Transverse colon (tissue), 4 donors: ENCODE data around the gene HERC6.

ENCODE experiments used
- EP300 ChIP-seq: sonication (generic); formaldehyde crosslinking; IDR thresholded peaks from one replicate; pipeline ENCODE4 v1.6.1; 2017; ENCODE audit warnings: antibody characterized with exemption, low read depth
- POLR2A ChIP-seq: fragments of 450-650 bp; IDR thresholded peaks from one replicate; pipeline ENCODE4 v1.6.1; 2016; ENCODE audit warnings: antibody characterized with exemption, mild to moderate bottlenecking, moderate library complexity
- POLR2AphosphoS5 ChIP-seq, 3 donors: sonication (generic); formaldehyde crosslinking; IDR thresholded peaks; one replicate each; pipeline ENCODE4 v1.6.1; 2016; ENCODE audit warnings: antibody characterized with exemption in 3 of 3
- TF ChIP-seq, protein P1 (sequence below), 5 experiments: fragments of 200-600 bp in 3 of 5; fragments of 450-650 bp in 2 of 5; sonication (generic) in 3 of 5; IDR thresholded peaks; 1 replicate in 2 of 5; 2 replicates in 3 of 5; pipeline ENCODE4 v1.5.1; 2016 to 2017; ENCODE audit warnings: antibody characterized with exemption in 5 of 5, inconsistent platforms in 3 of 5, mild to moderate bottlenecking in 2 of 5, moderate library complexity in 1 of 5

DNA sequence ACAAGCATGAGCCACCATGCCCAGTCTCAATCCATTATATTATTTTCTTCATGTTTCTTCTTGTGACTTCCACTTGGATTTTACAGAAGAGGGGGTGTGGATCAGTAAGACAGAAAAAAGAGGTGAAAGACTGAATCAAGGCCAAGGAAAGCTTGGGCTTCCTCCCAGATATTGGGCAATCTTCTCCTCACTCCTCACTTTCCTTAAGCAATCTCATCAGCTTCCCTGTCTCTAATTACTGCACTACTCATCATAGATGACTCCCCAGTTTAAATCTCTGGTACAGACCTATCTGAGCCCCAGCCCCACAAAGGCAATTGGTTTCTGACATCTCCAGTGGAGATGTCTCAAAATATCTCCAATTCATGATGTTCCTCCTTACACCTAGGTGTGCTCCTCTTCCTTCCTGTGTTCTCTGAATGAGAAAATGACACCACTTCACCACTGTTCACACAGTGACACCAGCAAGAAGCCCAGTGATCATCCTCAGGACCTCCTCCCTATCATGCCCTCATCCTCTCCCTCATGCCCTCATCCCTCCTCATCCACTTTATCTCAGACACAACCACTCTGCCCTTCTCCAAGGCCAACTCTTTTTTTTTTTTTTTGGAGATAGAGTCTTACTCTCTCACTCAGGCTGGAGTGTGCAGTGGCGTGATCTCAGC is 44.8 kb upstream of the HERC6 start:
- TF ChIP-seq POLR2AphosphoS5 (IDR thresholded peaks at IDR 0.05) (no peak), POLR2A (no peak), EP300 (no peak)
- TF ChIP-seq, protein P1, sequence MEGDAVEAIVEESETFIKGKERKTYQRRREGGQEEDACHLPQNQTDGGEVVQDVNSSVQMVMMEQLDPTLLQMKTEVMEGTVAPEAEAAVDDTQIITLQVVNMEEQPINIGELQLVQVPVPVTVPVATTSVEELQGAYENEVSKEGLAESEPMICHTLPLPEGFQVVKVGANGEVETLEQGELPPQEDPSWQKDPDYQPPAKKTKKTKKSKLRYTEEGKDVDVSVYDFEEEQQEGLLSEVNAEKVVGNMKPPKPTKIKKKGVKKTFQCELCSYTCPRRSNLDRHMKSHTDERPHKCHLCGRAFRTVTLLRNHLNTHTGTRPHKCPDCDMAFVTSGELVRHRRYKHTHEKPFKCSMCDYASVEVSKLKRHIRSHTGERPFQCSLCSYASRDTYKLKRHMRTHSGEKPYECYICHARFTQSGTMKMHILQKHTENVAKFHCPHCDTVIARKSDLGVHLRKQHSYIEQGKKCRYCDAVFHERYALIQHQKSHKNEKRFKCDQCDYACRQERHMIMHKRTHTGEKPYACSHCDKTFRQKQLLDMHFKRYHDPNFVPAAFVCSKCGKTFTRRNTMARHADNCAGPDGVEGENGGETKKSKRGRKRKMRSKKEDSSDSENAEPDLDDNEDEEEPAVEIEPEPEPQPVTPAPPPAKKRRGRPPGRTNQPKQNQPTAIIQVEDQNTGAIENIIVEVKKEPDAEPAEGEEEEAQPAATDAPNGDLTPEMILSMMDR (IDR thresholded peaks at IDR 0.05) = no peak
